ENCODE measurements around the gene DMRTC2.

DMRTC2 gene

GRCh38 chr19:41893899-41894298, 49.1 kb downstream of the DMRTC2 start:
- no peak for DNase-seq

DNA sequence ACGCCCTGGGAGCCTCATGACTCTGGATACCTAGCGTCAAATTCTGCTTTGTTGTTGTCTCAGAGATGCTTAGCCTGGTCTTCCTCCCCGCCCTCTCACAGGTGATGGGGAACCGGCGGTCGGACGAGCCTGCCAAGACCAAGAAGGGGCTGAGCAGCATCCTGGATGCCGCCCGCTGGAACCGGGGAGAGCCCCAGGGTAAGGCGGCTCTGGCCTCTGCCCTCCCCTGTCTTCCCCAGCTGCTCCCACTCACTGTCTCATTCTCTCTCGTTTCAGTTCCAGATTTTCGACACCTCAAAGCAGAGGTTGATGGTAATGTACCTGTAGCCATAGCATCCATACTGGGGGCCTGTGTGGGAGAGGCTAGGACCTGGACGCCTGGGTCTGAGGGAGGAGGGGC, 49.5 kb downstream of the DMRTC2 start:
- DNase-seq, result no peak

GRCh38 chr19:41895745-41896580, 51.1 kb downstream of the DMRTC2 start:
- no peak for DNase-seq

DNA sequence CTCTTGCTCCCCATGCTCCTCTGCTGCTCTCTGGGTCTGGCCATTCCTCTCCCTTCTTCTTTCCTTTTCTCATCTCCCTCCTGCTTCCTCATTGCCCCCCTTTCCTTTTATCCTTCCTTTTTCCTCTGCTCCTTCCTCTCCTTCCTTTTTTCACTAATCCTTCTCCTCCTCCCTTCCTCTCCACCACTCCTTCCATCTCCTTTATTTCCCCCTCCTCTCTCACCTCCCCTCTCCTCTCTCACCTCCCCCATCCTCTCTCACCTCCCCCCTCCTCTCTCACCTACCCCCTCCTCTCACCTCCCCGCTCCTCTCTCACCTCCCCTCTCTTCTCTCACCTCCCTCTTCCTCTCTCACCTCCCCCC, 51.7 kb downstream of the DMRTC2 start:
- no peak for DNase-seq

DNA sequence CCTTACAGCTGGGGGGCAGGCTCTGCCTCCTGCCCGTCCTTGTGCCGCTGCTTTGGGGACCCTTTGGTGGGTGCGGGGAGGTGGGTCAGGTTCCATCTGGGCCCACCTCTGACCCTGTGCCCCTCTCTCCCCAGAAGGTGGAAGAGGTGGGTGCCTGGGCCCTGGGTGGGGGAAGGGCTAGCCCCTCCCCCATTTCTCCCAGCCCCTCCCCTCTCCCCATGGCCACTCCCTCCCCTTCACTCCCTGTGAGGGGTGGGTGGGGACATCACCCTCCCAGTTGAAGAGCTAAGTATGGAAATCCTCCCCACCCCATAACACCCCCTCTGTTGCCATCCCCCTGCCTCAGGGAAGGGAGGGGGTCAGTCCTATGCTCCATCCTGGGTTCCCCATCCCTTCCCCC, 52.3 kb downstream of the DMRTC2 start:
- no peak for DNase-seq

- DNase-seq, result no peak
These were observed 53.0 kb downstream of the DMRTC2 start for GRCh38 chr19:41897820-41898219.

DNA sequence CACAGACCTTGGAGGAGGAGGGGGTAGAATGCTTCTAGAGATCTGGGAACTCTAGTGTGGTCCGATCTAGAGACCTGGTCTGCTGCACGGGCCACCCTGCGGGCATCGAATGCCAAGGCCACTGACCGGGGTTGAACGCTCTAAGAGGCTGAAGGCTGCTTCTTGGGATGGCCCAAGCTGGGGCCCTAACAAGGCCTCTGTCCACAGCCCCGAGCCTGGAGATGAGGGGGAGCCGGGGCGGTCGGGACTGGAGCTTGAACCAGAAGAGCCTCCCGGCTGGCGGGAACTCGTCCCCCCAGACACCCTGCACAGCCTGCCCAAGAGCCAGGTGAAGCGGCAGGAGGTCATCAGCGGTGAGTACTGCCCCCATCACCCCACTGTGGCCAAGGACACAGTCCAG, 53.4 kb downstream of the DMRTC2 start:
- DNase-seq, result no peak
